Rectal smooth muscle tissue (tissue), 1 donor: Measurements from ENCODE around the gene ZNF782.
"Not testable (repeated sequence)": the region's sequence is repeated elsewhere in the genome, so short reads cannot be mapped to it uniquely, and the experiment has no call there.

Experiments
- H3K27ac ChIP-seq: one replicate; pipeline ENCODE4 v1.7.0; 2013; ENCODE audit warnings: low read depth, low read length, inconsistent platforms
- H3K27me3 ChIP-seq: one replicate; pipeline ENCODE4 v1.7.0; 2013; ENCODE audit warnings: low read length; ENCODE audit not compliant: control insufficient read depth, insufficient read depth
- H3K36me3 ChIP-seq: one replicate; pipeline ENCODE4 v1.7.0; 2013; ENCODE audit warnings: low read length; ENCODE audit not compliant: control insufficient read depth, insufficient read depth
- H3K4me1 ChIP-seq: one replicate; pipeline ENCODE4 v1.7.0; 2013; ENCODE audit warnings: low read length; ENCODE audit not compliant: control insufficient read depth, insufficient read depth
- H3K4me3 ChIP-seq: one replicate; pipeline ENCODE4 v1.7.0; 2013; ENCODE audit warnings: low read length
- H3K9ac ChIP-seq: one replicate; pipeline ENCODE4 v1.7.0; 2013; ENCODE audit warnings: low read length

Gene ZNF782

DNA sequence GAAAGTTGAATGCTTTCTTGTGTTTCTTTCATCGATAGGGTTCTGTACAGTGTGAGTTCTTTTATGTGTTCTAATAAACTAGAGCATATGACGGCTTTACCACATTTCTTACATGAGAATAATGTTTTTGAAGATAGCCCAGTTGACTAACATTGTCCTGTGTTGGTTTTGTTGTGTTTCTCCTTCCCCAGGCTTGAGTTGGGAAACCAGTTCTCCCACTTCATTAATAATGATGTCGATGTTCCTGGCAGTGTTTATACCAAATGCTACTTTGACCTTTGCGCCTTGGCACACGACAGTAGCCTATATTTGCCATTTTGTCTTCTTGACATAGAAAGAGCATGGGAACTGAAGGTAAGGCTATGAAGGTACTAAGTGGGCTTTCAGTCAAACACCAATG is 14.4 kb upstream of the ZNF782 start:
- H3K4me1 ChIP-seq, result no peaks in the 10 kb centered on the region
- H3K9ac ChIP-seq, result no peak overlapping the region
- no peak overlapping the region for H3K4me3 ChIP-seq
- H3K27me3 ChIP-seq, result no peaks in the 10 kb centered on the region
- no peaks in the 10 kb centered on the region for H3K36me3 ChIP-seq
- no peak overlapping the region for H3K27ac ChIP-seq

DNA sequence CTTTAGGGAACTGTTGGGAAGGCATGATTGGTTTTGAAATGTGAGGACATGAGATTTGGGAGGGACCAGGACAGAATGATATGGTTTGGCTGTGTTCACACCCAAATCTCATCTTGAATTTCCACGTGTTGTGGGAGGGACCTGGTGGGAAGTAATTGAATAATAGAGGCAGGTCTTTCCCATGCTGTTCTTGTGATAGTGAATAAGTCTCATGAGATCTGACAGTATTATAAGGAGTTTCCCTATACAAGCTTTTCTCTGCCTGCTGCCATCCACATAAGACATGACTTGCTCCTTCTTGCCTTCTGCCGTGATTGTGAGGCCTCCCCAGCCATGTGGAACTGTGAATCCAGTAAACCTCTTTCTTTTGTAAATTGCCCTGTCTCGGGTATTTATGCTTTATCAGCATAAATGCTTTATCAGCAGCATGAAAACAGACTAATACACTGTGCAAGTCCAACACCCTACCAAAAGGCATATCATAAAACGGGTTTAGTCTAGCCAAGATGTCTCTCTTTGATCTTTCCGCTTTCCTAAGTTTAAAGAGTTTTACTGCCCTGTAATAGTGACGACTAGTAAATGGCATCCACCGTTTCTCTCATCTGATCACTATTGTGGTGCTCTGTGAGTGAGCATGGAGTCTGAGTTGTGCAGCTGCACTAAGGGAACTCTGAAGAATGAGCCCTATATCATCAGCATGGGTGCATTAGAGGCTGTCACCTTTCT is 12.9 kb upstream of the ZNF782 start:
- no peak overlapping the region for H3K27ac ChIP-seq
- no peak overlapping the region for H3K9ac ChIP-seq
- no peaks in the 10 kb centered on the region for H3K36me3 ChIP-seq
- H3K4me3 ChIP-seq, result no peak overlapping the region
- H3K27me3 ChIP-seq, result no peaks in the 10 kb centered on the region
- H3K4me1 ChIP-seq, result no peaks in the 10 kb centered on the region

DNA sequence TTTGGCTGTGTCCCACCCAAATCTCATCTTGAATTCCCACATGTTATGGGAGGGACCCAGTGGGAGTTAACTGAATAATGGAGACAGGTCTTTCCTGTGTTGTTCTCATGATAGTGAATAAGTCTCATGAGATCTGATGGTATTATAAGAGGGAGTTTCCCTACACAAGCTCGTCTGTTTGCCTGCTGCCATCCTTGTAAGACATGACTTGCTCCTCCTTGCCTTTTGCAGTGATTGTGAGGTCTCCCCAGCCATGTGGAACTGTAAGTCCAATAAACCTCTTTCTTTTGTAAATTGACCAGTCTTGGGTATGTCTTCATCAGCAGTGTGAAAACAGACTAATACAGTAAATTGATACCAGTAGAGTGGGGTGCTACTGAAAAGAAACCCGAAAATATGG is 10.9 kb upstream of the ZNF782 start:
- H3K27me3 ChIP-seq, H3K4me1 ChIP-seq, H3K4me3 ChIP-seq, H3K27ac ChIP-seq, H3K36me3 ChIP-seq, H3K9ac ChIP-seq: not testable (repeated sequence)

- H3K27me3 ChIP-seq, result no peaks in the 10 kb centered on the region
- no peak overlapping the region for H3K4me3 ChIP-seq
- H3K4me1 ChIP-seq, result no peaks in the 10 kb centered on the region
- H3K9ac ChIP-seq, result no peak overlapping the region
- H3K36me3 ChIP-seq, result no peaks in the 10 kb centered on the region
- H3K27ac ChIP-seq, result no peak overlapping the region
Measured at GRCh38 chr9:96859461-96860198, 5.3 kb upstream of the ZNF782 start.

DNA sequence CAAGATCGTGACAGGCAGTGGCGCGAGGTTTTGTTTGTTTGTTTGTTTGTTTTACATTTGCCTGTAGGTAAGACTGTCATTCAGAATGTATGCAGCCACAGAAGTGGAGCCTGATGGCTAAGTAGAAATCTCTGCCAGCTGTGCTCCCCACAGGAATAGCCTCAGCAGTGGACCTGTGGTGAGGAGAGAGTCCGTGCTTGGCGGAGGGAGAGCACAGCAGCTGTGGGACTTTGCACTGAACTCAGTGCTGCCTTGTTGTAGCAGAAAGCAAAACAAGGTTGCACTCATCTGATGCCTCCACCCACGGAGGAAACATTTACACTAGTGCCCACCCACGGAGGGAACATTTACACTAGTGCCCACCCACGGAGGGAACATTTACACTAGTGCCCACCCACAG is 4.4 kb upstream of the ZNF782 start:
- Histone ChIP-seq H3K27me3 (no peaks in the 10 kb centered on the region), H3K4me3 (no peak overlapping the region), H3K36me3 (no peaks in the 10 kb centered on the region), H3K9ac (no peak overlapping the region), H3K4me1 (no peaks in the 10 kb centered on the region), H3K27ac (no peak overlapping the region)

GRCh38 chr9:96858018-96858573 is 3.8 kb upstream of the ZNF782 start:
- Histone ChIP-seq H3K36me3 (no peaks in the 10 kb centered on the region), H3K27me3 (no peaks in the 10 kb centered on the region), H3K9ac (no peak overlapping the region), H3K4me1 (peaks cover 5% of the 10 kb centered on the region), H3K4me3 (no peak overlapping the region), H3K27ac (no peak overlapping the region)

DNA sequence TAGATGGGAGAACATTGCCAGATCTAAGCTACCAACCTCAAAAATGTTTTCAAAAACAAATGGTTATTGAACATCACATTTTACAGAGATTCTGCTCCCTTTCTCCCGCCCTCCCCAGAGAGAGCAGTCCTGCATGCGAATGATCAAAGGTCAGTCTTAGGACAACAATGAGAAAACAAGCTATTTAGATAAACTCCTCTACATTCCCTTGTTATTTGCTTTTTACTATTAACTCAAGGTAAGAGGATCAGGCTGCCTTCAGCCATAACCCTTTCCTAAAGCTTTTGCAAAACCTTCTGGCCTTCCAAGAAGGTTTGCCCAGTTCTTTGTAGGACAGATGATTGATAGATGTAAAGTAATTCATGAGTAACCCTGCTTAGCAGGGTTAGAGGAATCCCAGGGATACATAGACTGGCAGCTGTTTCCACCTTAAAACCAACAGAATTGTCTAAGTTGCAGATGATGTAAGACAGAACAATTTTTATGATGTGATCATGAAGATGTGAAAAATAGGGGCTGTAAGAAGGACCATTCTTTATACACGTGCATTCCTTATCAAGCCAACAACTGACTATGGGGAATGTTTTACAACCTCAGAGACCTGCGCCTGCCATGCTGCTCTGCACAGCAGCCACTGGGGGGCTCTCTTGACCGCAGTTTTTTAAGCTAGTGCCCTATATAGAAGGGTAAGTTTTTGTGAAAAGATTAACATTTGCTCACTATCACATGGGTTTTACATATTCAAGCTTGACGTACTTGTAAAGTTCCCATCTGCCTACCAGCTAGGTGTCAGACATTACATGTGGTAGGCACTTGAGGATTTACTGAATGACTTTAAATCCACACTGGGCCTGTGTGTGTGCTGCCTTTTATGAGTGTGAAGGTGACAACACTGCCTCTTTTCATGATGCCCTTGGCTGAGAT is 2.3 kb upstream of the ZNF782 start:
- H3K36me3 ChIP-seq, result no peaks in the 10 kb centered on the region
- H3K9ac ChIP-seq, result no peak overlapping the region
- peaks cover 7% of the 10 kb centered on the region for H3K4me1 ChIP-seq
- no peaks in the 10 kb centered on the region for H3K27me3 ChIP-seq
- H3K27ac ChIP-seq, result no peak overlapping the region
- no peak overlapping the region for H3K4me3 ChIP-seq

DNA sequence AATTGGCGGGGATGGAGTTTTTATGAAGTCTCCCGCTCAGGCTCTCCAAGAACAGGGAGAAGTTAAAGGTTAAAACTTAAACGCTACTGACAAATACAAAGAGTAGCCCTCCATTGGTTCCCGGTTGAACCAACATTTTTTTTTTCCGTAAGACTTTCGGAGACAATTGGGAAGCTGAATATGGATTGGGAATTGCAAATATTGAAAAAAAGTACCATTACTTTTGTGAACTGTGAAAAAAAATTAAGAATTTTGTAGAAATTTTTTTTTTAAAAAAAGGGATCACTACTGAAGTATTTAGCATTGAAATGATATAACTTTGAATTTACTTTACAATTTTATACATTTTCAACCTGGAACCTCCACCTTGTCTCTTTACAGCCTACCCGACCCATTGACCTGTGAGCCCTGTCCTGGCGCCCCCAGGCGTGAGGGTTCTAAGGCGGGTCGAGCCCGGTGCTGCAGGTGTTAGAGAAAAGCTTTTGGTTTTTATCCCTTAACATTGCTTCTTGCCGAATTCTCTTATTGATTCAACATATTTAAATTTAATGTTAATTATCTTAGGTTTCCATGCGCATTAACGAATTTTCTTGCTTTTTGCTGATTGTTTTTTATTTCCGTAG is 448 bp upstream of the ZNF782 start:
- Histone ChIP-seq H3K4me1 (peaks cover 7% of the 10 kb centered on the region), H3K9ac (no peak overlapping the region), H3K27me3 (no peaks in the 10 kb centered on the region), H3K36me3 (no peaks in the 10 kb centered on the region), H3K27ac (no peak overlapping the region), H3K4me3 (peak overlapping the region; percentile 82)

DNA sequence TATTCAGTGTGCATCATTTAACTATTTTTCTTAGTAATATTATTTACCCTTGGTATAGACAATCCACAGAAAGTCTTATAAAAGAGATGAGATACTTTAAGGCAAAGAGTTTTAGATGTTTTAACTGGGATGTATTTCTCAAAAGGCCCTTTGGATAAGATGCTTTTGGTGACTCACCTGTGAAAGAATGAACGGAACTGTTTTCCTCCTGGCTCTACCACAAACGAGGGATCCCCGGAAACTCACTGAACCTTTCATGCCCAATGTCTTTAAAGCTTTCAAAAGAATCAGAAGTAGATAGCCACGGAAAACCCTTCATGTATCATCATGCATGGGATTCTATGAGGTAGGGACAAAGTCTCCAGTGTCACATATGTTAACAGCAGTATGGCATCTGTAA is 1.6 kb downstream of the ZNF782 start:
- Histone ChIP-seq H3K9ac (no peak overlapping the region), H3K4me3 (peak overlapping the region; percentile 82), H3K36me3 (no peaks in the 10 kb centered on the region), H3K4me1 (peaks cover 7% of the 10 kb centered on the region), H3K27ac (no peak overlapping the region), H3K27me3 (no peaks in the 10 kb centered on the region)

DNA sequence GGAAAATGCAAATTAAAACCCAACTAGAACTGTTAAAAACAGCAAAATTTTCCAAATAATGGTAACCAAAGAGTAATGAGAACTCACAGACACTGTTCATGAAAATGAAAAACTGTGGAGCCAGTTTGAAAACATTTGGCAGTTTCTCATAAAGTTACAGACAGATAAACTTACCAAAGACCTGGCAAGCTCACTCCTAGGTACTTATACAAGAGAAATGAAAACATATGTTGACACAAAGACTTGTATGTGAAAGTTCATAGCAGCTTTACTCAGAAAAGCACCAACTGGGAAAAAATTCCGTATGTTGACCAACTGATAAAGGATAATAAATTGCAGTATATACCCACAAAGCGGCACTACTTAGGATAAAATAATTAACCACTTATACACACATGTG is 10.3 kb downstream of the ZNF782 start:
- Histone ChIP-seq H3K9ac (no peak overlapping the region), H3K36me3 (no peaks in the 10 kb centered on the region), H3K4me1 (no peaks in the 10 kb centered on the region), H3K27ac (no peak overlapping the region), H3K4me3 (no peak overlapping the region), H3K27me3 (no peaks in the 10 kb centered on the region)

DNA sequence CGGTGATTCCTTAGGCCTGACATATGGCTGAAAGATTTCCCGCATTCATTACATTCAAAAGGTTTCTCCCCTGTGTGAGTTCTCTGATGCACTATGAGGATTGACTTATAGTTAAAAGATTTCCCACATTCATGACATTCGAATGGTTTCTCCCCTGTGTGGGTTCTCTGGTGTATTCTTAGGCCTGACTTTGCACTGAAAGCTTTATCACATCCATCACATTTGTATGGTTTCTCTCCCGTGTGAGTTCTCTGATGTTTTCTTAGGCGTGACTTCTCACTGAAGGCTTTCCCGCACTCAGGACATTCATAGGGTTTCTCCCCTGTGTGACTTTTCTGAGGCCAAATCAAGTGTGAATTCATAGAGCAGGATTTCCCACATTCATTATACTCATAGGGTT is 35.8 kb downstream of the ZNF782 start:
- H3K27me3 ChIP-seq, result no peaks in the 10 kb centered on the region
- no peak overlapping the region for H3K4me3 ChIP-seq
- no peak overlapping the region for H3K27ac ChIP-seq
- peaks cover 10% of the 10 kb centered on the region for H3K36me3 ChIP-seq
- H3K9ac ChIP-seq, result no peak overlapping the region
- H3K4me1 ChIP-seq, result no peaks in the 10 kb centered on the region

- no peaks in the 10 kb centered on the region for H3K27me3 ChIP-seq
- no peak overlapping the region for H3K9ac ChIP-seq
- H3K27ac ChIP-seq, result no peak overlapping the region
- peaks cover 10% of the 10 kb centered on the region for H3K36me3 ChIP-seq
- H3K4me3 ChIP-seq, result no peak overlapping the region
- no peaks in the 10 kb centered on the region for H3K4me1 ChIP-seq
Measured at GRCh38 chr9:96817973-96818372, 36.3 kb downstream of the ZNF782 start.
